AG09319 (cell line): ENCODE results near the gene RHBDL1.

Source experiments
- DNase-seq: peaks from one replicate; pipeline ENCODE4 v3.0.0-alpha.2; 2010; ENCODE audit warnings: low read depth; ENCODE audit errors: extremely low read depth
- TF ChIP-seq, protein P1 (sequence below): IDR thresholded peaks from 2 replicates; pipeline ENCODE4 v1.5.1; 2011; ENCODE audit warnings: low read depth, mild to moderate bottlenecking, inconsistent platforms, low read length, moderate library complexity

RHBDL1 gene

DNA sequence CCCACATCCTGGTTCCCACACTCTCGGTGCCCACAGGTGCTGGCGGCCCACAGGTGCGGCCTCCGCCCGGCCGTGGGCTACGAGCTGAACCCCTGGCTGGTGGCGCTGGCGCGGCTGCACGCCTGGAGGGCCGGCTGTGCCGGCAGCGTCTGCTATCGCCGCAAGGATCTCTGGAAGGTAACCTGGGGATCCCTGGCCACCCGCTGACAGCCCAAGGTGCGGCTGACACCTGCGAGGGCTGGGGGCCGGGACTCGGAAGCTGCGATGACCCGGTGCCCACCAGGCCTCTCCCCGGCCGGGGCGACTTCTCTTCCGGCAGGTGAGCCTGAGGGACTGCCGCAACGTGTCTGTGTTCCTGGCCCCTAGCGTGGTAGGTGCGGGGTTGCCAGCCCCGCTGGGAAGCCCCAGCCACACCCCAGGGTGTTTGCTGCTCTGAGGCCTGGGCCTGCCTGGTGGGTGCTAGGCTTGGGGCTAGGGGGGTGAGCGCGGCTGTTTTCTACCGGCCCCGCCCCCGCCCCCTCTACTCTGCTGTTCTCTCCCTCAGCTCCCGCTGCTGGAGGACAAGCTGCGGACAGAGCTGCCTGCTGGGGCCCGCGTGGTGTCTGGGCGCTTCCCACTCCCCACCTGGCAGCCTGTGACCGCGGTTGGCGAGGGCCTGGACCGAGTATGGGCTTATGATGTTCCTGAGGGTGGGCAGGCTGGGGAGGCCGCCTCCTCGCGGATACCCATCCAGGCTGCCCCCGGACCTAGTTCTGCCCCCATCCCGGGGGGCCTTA lies 46.5 kb downstream of the RHBDL1 start:
- DNase-seq = no peak
- TF ChIP-seq, protein P1, sequence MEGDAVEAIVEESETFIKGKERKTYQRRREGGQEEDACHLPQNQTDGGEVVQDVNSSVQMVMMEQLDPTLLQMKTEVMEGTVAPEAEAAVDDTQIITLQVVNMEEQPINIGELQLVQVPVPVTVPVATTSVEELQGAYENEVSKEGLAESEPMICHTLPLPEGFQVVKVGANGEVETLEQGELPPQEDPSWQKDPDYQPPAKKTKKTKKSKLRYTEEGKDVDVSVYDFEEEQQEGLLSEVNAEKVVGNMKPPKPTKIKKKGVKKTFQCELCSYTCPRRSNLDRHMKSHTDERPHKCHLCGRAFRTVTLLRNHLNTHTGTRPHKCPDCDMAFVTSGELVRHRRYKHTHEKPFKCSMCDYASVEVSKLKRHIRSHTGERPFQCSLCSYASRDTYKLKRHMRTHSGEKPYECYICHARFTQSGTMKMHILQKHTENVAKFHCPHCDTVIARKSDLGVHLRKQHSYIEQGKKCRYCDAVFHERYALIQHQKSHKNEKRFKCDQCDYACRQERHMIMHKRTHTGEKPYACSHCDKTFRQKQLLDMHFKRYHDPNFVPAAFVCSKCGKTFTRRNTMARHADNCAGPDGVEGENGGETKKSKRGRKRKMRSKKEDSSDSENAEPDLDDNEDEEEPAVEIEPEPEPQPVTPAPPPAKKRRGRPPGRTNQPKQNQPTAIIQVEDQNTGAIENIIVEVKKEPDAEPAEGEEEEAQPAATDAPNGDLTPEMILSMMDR = no peak

- TF ChIP-seq, protein P1 = no peak
- DNase-seq = no peak
Measured at GRCh38 chr16:722835-723633, 47.6 kb downstream of the RHBDL1 start.

DNA sequence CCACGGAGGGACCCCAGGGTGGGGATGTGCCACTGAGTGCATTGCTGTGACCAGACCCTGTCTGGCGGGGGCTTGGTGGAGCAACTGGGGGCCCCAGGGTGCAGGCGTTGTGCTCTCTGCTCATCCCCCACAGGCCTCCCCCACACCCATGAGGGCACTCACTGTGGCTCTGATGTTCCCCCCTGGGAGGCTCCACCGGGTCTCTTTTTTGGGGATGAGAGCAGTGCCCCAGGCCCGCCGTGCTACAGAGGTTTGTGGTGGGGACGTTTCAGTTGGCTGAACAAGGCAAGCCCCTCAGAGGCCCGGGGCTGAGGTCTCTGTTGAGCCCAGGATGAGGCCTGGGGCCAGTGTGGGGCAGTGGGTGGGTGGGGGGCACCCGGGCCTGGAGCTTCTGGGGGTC lies 48.2 kb downstream of the RHBDL1 start:
- no peak for DNase-seq
- TF ChIP-seq, protein P1 = no peak

- TF ChIP-seq, protein P1 = no peak
- DNase-seq = no peak
Measured at GRCh38 chr16:724188-725040, 48.9 kb downstream of the RHBDL1 start.

- TF ChIP-seq, protein P1 = no peak
- no peak for DNase-seq
Measured at GRCh38 chr16:725041-725376, 49.5 kb downstream of the RHBDL1 start.

DNA sequence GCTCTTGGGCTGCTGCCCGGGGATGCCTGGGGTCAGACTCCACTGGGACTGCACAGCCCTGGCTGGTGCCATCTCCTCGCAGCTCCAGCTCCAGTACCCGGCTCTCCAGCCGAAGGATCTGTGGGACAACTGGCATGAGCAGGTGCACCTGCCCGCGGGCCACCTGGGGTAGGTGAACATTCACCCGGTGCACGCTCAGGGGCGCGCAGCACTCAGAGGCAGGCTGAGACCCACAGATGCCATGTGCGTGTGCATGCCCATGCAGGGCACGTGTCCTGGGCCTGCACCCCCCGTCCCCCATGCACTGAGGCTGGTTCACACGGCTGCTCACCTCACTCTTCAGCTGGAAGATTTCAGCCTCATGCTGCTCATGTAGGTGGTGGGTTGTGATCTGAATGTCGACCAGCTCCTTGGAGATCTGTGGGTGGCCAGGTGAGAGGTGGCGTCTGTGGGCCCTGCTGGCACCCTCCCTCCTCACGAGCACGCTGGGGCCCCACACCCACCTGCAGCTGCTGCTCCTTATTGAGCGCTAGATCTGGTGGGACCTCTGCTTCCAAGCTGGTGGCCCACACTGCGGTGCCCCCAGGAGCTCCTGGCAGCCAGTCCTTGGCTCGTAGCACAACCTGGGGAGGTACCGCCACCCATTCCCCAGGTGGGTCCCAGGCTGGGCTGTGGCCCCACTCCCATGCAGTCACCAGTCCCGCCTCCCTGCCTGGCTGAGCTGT lies 50.2 kb downstream of the RHBDL1 start:
- TF ChIP-seq, protein P1 = no peak
- DNase-seq = no peak
